ENCODE results near the gene SHLD1. TPM values are rescaled to one million over a fixed set of nuclear protein-coding genes. Genes with fewer than 3 reads are reported as not detected.

Gene SHLD1, protein sequence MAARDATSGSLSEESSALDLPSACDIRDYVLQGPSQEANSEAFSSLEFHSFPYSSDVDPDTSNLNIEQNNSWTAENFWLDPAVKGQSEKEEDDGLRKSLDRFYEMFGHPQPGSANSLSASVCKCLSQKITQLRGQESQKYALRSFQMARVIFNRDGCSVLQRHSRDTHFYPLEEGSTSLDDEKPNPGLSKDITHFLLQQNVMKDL
- 8.8 TPM for total RNA-seq

DNA sequence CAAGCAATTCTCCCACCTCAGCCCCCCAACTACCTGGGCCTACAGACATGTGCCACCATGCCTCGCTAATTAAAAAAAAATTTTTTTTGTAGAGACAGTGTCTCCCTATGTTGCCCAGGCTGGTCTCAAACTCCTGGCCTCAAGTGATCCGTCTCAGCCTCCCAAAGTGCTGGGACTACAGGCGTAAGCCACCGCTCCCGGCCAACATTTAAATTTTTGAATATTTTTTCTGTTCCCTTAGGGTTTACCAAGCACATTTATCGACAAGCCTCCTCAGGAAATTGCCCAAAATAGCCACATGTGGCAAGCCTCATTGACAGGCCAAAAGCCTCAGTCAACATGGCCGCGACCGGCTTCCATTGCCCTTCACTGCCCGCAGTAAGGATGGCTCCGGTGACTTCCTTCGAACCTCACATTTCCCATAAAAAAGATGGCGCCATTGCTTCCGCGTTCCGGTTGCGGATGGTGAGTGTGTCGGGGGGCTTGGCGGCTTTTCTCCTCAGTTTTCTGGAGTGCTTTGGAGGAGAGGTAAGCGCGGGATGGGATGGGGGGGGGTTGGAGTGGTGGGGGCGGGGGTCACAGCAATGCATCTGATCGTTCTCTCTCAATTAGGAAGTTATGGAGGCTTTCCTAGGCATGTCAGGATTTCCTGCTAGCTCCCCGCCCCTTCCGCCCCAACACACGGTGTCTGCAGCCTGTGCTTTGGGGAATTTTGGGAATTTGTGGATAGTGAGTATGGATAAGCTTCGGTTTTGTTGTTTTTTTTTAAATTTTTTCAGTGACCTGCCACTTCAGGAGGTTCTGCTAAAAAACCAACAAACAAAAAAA is at the start of gene SHLD1:
TSS of gene SHLD1 (plus strand) at position 450 of the 828 bp plus-strand sequence. CDS start 22,465 bp downstream, outside the sequence.

Small RNAs within 50 kb of the gene (small RNA-seq; reads per million reads assigned to genes)
- 0.07 reads per million for gene RNU1-55P (ENCODE audit: low replicate concordance)

Other genes starting within 250 kb of the SHLD1 start
- 49.0 TPM for gene GPCPD1, start 139.4 kb upstream of the SHLD1 start, total RNA-seq
- gene CHGB, start 161.1 kb downstream of the SHLD1 start, total RNA-seq = 2.5 TPM
- gene TRMT6, start 200.1 kb downstream of the SHLD1 start, total RNA-seq = 6.1 TPM
- gene MCM8, start 200.3 kb downstream of the SHLD1 start, total RNA-seq = 8.5 TPM

All from metanephros (tissue), 2 donors.